ENCODE data around the gene TMEM169.

The TMEM169 gene

GRCh38 chr2:216149741-216150140, 68.0 kb downstream of the TMEM169 start:
- no peak overlapping the region for H3K4me3 ChIP-seq (ENCODE audit: low read depth, low read length)
- TF ChIP-seq CTCF (IDR thresholded peaks at IDR 0.05; ENCODE audit: low read depth, low read length) (no peak), MYC (IDR thresholded peaks at IDR 0.05; ENCODE audit: low read depth, low read length) (no peak), MAX (IDR thresholded peaks at IDR 0.05; ENCODE audit: low read depth, low read length) (no peak), POLR2A (IDR thresholded peaks at IDR 0.05; ENCODE audit: extremely low read depth, insufficient read length) (no peak)
- DNase-seq (ENCODE audit: low read depth) = no peak

- H3K4me3 ChIP-seq (ENCODE audit: low read depth, low read length) = no peak overlapping the region
- no peak for TF ChIP-seq CTCF (IDR thresholded peaks at IDR 0.05; ENCODE audit: low read depth, low read length)
- no peak for TF ChIP-seq MAX (IDR thresholded peaks at IDR 0.05; ENCODE audit: low read depth, low read length)
- TF ChIP-seq POLR2A (IDR thresholded peaks at IDR 0.05; ENCODE audit: extremely low read depth, insufficient read length) = no peak
- TF ChIP-seq MYC (IDR thresholded peaks at IDR 0.05; ENCODE audit: low read depth, low read length) = no peak
- no peak for DNase-seq (ENCODE audit: low read depth)
These were observed 69.8 kb downstream of the TMEM169 start for GRCh38 chr2:216151313-216152025.
